ENCODE measurements around the gene PEX5L.
"Not testable (repeated sequence)": the region's sequence is repeated elsewhere in the genome, so short reads cannot be mapped to it uniquely, and the experiment has no call there.

Gene PEX5L

GRCh38 chr3:180036671-180037455, at the start of gene PEX5L:
Gene PEX5L (minus strand): TSS chr3:180036937. CDS start chr3:180036599, 338 bp downstream.
- DNase-seq (ENCODE audit: low read depth in 1 of 2, low spot score in 1 of 2): no peak

- DNase-seq (ENCODE audit: low read depth in 1 of 2, low spot score in 1 of 2): no peak
These were observed 48.5 kb upstream of the PEX5L start for GRCh38 chr3:180085122-180085710.

- DNase-seq (ENCODE audit: low read depth in 1 of 2, low spot score in 1 of 2): no peak
These were observed 46.0 kb upstream of the PEX5L start for GRCh38 chr3:180082699-180083098.

- no peak for DNase-seq (ENCODE audit: low read depth in 1 of 2, low spot score in 1 of 2)
These were observed 41.9 kb upstream of the PEX5L start for GRCh38 chr3:180078592-180078991.

GRCh38 chr3:180073561-180073960, 36.8 kb upstream of the PEX5L start:
- DNase-seq (ENCODE audit: low read depth in 1 of 2, low spot score in 1 of 2): no peak

- DNase-seq (ENCODE audit: low read depth in 1 of 2, low spot score in 1 of 2): no peak
These were observed 36.0 kb upstream of the PEX5L start for GRCh38 chr3:180072786-180073185.

- no peak for DNase-seq (ENCODE audit: low read depth in 1 of 2, low spot score in 1 of 2)
These were observed 34.2 kb upstream of the PEX5L start for GRCh38 chr3:180070925-180071324.

GRCh38 chr3:180068023-180068422, 31.3 kb upstream of the PEX5L start:
- no peak for DNase-seq (ENCODE audit: low read depth in 1 of 2, low spot score in 1 of 2)

GRCh38 chr3:180066598-180066997, 29.9 kb upstream of the PEX5L start:
- DNase-seq (ENCODE audit: low read depth in 1 of 2, low spot score in 1 of 2): no peak

GRCh38 chr3:180063783-180064182, 27.0 kb upstream of the PEX5L start:
- DNase-seq (ENCODE audit: low read depth in 1 of 2, low spot score in 1 of 2): no peak

GRCh38 chr3:180062771-180063170, 26.0 kb upstream of the PEX5L start:
- no peak for DNase-seq (ENCODE audit: low read depth in 1 of 2, low spot score in 1 of 2)

- DNase-seq (ENCODE audit: low read depth in 1 of 2, low spot score in 1 of 2): no peak
These were observed 22.6 kb upstream of the PEX5L start for GRCh38 chr3:180059356-180059755.

GRCh38 chr3:180058238-180058637, 21.5 kb upstream of the PEX5L start:
- no peak for DNase-seq (ENCODE audit: low read depth in 1 of 2, low spot score in 1 of 2)

GRCh38 chr3:180055656-180056055, 18.9 kb upstream of the PEX5L start:
- DNase-seq (ENCODE audit: low read depth in 1 of 2, low spot score in 1 of 2): not testable (repeated sequence)

- DNase-seq (ENCODE audit: low read depth in 1 of 2, low spot score in 1 of 2): no peak
These were observed 12.7 kb upstream of the PEX5L start for GRCh38 chr3:180049391-180049790.

- no peak for DNase-seq (ENCODE audit: low read depth in 1 of 2, low spot score in 1 of 2)
These were observed 12.1 kb upstream of the PEX5L start for GRCh38 chr3:180048840-180049239.

- no peak for DNase-seq (ENCODE audit: low read depth in 1 of 2, low spot score in 1 of 2)
These were observed 11.4 kb upstream of the PEX5L start for GRCh38 chr3:180048103-180048502.

GRCh38 chr3:180040966-180041365, 4.2 kb upstream of the PEX5L start:
- no peak for DNase-seq (ENCODE audit: low read depth in 1 of 2, low spot score in 1 of 2)

GRCh38 chr3:180036092-180036670, 556 bp downstream of the PEX5L start:
- no peak for DNase-seq (ENCODE audit: low read depth in 1 of 2, low spot score in 1 of 2)

- no peak for DNase-seq (ENCODE audit: low read depth in 1 of 2, low spot score in 1 of 2)
These were observed 9.7 kb downstream of the PEX5L start for GRCh38 chr3:180026997-180027396.

- no peak for DNase-seq (ENCODE audit: low read depth in 1 of 2, low spot score in 1 of 2)
These were observed 18.2 kb downstream of the PEX5L start for GRCh38 chr3:180018543-180018942.

GRCh38 chr3:180017846-180018245, 18.9 kb downstream of the PEX5L start:
- DNase-seq (ENCODE audit: low read depth in 1 of 2, low spot score in 1 of 2): no peak

All from stimulated activated CD4-positive, alpha-beta T cell treated with anti-CD3 and anti-CD28 coated beads, Interleukin-15, amount 100 ng/mL, for 1 hour (primary cell).